GM21367 (cell line): ENCODE results near the gene SUSD2.
"Not testable (repeated sequence)": the region's sequence is repeated elsewhere in the genome, so short reads cannot be mapped to it uniquely, and the experiment has no call there.

Experiments
- ATAC-seq: cut with Tn5 transposase; IDR thresholded peaks from one replicate; pipeline ENCODE4 v1.9.1; 2021; ENCODE audit not compliant: unreplicated experiment

SUSD2 gene

DNA sequence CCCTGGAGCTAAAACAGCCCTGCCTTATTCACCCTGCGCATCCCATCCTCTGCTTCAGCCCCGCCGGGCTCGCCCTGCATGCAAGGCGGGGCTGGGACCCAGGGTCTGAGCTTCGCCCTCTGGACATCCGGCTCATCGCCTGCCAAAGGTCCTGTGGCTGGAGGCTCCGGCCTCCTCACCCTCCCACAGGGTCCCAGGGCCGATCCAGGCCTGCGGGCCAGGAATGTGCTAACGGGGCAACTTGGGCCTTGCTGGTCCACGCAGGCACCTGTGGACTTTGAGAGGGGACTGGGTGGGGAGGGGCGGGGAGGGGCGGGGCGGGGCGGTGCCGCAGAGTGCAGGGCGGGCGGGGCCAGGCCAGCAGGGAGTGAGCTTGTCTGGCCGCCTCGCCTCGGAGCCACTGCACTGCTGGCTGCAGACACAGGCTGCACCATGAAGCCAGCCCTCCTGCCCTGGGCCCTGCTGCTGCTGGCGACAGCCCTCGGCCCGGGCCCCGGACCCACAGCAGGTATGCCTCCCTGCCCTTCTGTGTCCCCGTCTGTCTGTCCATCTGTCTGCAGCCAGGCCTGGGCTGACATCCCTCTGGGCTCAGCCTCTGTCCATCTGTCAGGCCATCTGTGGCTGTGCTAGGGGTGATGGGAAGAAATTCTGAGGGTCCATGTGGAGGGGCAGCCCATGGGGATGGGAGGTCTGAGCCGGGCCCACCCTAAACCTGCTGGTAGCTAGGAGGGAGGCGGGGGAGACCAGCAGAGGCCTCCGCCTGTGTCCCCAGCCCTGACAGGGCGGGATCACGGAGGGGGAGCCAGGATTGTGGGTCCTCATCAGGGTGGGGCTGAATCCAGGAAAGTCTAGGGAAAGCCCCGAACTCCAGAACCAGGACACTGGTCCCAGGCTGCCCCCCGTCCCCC lies at the start of gene SUSD2:
Gene SUSD2 (plus strand): TSS at position 400 of the 908 bp plus-strand sequence. CDS start 33 bp downstream, at position 433.
- ATAC-seq: no peak

- ATAC-seq: no peak
Measured at GRCh38 chr22:24133187-24133965, 47.9 kb upstream of the SUSD2 start.

DNA sequence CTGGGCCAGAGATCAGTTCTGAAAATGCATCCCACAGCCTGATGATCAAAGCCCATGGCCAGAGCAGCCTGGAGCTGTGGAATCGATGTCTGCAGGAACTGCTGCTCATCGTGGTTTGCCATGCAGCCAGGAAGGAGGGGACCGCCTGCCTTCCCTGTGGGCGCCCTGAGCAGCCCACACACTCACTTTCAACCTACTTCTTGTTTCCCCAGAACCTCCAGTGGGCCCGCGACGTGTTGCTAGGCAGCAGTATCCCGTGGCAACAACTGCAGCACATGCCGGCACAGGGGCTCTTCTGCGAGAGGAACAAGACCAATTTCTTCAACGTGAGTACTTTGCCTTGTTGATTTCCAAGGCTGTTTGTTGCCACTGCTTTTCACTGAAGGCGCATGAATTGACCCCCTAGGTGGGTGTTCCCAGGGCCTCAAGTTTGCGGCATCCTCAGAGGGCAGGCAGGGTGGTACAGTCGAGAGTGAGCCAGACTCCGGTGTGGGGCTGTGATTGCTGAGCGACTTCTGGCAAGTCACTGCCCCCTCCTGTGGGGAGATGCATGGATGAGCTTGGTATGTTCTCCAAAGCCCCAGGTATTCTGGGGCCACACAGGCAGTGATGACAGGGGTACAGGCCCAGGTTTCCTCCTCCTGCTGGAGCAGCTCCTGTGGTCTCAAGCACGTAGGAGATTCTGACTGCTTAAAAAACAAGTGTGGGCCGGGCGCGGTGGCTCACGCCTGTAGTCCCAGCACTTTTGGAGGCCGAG lies 47.0 kb upstream of the SUSD2 start:
- no peak for ATAC-seq

GRCh38 chr22:24136533-24136932 lies 44.8 kb upstream of the SUSD2 start:
- ATAC-seq: not testable (repeated sequence)

DNA sequence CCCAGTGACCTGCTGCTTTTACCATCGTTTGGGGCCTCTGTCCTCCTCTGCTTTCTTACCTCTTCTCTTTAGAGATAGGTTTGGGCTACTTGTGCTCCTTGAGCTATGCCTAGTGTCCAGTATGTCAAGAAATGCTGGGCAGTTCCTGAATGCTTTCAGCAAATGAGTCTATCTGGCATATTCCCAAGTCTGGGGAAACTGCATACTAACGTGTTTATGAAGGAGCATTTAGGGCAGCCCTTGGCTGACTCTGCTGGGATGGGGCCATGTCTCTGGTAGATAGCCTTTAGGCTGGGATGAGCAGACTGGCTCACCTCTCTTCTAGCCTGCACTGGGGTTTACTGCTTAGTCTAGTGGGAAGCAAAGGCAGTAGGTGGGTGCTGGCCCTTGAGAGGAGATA lies 43.7 kb upstream of the SUSD2 start:
- no peak for ATAC-seq

DNA sequence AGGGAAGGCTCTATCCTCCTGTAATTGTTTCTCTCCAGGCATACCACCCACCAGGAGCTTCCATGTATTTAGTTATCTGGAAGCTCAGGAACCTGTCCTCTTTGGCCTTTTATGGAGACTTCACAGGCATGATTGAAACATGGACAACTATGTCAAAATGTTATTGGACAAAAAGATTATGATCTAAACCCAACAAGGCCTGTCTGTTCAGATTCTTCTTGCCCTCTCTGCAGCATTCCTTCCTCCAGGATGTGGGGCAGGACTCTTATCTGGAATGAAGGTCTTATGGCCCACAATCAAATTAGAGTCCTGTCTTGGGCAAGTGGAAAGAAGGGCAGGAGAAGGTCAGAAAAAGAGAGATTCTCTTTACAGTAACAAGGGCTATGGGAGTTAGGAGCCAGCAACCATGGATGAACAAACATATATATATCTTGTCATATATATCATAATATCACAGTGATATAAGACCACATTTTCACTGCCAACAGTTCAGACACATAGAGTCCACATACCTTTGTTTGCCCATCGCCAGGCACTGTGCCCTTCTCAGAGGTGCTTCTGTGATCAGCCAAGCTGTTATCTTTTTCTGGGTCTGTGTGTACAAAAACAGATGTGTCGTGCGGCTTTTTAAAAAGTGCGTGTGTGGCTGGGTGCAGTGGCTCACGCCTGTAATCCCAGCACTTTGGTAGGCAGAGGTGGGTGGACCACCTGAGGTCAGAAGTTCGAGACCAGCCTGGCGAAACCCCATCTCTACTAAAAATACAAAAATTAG lies 42.5 kb upstream of the SUSD2 start:
- ATAC-seq: no peak

DNA sequence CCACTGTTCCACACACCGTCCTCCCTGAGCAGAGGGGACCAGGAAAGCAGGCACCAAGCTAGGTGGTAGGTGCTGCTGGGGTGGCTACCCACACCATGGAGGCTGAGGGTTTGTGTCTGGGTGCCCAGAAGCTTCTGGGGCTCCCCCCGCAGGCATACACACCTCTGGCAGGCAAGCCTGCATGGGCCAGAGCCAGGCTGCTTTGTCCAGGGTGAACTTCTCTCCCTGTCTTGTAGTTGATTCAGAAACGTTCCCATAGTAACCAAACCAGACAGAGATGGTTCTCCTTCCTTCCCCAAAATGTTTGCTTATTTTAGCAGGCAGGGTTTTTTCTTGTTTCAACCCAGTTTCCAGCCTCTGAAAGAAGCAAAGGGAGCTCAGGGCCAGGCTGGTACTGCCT lies 40.9 kb upstream of the SUSD2 start:
- no peak for ATAC-seq

DNA sequence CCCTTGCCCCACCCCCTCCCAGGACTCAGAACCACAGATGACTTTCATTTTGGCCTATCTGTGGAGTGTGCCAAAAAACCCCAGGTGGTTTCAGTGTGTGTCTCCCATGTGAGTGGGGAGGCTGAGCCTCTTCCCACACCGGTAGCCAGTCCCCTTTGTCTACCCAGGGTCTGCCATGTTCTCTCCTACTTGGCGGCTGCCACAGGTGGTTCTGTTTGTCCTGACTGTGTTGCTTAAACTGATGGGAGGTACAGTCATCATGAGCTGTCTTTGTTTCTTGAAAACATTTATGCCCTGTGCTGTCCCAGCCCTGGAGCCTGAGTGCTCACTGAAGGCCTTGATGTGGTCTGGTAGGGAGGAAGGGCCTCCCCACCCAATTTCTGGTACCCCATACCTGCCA lies 39.7 kb upstream of the SUSD2 start:
- no peak for ATAC-seq

DNA sequence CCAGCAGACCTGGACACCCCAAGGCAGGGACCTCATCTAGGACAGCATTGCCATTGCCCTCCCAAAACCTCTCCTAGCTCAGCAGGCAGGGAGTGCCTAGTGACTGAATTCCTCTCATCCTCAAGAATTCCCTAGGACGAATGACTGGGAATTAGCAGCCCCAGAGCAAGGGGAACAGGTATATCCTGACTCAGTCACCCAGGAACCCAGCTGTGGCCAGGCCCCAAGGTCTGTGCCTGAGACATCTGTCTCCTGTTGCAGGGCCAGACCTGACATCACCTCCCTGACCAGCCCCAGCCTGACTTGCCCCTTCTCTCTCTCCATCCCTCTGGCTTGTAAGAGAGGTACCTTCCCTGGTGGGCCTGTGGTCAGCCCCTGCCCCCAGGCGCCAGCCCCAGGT lies 39.0 kb upstream of the SUSD2 start:
- ATAC-seq: no peak

DNA sequence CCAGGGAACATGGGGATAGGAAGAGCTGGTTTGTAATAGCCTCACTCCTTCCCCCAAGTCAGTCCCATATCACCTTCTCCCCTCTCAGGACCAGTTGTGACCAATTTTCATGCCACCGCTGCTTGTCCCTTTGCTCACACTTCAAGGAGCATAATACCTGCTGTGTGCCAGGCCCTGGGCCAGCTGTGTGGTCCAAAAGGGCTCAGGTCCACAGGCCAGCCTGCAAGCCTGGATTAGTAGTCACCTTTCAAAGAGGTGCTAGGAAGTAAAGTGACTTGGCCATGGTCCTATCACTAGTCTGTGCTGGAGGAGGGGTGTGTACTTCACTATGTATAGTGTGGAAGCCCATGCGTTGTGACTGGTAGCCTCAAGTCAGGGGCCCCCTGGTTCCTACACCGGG lies 38.5 kb upstream of the SUSD2 start:
- no peak for ATAC-seq

GRCh38 chr22:24144056-24144777 lies 37.1 kb upstream of the SUSD2 start:
- no peak for ATAC-seq

DNA sequence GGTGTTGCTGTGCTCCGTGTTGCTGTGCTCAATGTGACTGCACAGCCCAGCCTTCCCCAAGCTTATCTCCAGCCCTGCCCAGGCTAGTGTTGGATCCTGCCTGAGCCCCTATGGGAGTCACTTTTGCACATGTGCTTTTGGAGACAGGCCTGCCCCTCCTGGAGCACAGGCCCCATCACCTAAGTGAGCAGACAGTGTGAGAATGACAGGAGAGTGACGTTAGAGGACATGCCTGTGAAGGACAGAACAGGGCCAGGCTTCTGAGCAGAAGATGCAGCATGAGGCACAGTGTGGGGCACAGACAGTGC lies 36.6 kb upstream of the SUSD2 start:
- no peak for ATAC-seq

DNA sequence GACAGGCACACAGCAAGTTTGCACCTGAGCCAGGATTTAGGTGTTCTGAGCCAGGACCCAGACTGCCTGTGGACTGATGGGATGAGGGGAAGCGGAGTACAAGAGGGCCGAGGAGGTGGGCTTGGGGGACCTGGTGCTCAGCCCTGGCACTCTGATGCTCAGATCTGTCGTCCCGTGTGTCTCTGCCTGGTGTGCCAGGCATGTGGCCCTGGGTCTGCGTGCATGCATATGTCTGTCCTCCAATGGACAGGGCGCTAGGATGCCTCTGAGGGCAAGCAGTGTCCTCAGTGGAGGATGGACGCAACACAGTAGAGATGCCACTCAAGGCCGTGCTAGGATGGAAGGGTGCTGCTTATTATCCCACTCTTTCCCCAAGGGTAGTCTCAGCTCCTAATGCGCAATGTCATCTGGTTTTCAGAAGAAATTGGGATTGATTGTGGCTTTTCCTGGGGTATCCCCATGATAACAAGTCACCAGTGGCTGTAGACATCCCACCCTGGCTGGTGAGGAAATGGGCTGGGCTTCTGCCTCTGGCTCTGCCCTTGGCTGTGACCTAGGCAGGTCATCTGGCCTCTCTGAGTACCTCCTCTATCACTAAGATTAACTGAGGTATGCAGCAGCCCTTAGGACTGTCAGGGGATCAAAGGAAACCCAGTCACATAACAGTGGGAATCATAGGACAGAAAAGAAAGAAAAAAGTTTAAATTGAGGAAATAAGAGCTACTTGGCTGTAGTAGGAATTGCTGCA lies 35.7 kb upstream of the SUSD2 start:
- no peak for ATAC-seq

DNA sequence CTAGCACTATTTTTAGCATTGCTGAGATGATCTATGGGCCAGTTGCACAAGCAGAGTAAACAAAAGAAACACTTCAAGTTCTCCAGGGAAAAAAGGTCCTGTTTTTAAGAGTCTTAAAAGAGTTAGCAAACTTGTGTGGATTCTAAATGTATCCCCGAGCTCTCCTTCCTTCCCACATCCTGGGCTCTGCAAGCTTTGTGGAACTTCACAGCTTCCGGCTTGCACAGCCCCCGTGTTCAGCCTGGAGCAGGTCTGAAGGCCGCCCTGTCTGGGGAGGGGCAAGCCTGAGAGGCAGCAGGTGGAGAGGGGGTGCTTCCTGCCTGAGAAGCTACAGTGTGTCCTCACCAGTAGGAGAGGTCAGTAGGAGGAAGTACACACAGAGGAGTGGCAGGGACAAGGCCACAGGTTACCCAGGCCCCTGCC lies 35.1 kb upstream of the SUSD2 start:
- no peak for ATAC-seq

DNA sequence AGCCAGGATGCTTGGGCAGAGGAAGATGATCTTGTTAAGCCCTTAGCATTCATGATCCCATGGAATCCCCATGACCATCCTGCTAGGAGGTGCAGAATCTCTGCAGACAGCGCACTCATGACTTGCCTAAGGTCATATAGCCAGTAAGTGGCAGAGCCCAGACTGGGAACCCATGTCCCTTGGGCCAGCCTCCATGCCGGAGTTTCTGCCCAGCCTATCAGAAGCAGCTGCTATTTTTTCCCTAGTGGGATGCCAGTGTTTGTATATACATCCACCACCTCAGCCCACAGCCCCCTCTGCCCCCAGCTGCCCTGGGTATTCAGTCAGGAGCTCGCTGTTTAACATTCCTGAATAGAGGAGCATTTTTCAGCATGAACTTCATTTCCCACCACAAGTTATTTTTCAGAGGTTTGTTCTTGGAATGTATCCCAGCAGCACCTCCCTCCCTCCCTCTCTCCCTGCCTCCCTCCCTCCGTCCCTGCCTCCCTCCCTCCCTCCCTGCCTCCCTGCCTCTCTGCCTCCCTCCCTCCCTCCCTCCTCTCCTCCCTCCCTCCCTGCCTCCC lies 34.4 kb upstream of the SUSD2 start:
- no peak for ATAC-seq

DNA sequence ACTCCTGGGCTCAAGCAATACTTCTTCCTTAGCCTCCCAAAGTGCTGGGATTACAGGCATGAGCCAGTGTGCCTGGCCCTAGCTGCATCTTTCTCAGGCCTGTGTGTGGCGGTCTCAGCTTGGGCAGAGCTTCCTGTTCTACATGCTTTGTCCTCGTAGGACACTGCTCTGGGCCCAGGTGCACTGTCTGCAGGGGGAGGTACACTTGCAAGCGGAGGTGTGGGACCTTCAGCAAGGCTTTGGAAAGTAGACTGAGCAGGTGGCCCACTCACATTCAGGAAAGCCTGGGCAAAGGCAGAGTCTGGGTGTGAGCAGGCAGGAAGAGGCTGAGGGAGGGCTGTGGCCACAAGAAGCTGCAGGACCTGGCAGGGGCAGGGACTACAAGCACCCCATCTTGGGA lies 33.6 kb upstream of the SUSD2 start:
- no peak for ATAC-seq

DNA sequence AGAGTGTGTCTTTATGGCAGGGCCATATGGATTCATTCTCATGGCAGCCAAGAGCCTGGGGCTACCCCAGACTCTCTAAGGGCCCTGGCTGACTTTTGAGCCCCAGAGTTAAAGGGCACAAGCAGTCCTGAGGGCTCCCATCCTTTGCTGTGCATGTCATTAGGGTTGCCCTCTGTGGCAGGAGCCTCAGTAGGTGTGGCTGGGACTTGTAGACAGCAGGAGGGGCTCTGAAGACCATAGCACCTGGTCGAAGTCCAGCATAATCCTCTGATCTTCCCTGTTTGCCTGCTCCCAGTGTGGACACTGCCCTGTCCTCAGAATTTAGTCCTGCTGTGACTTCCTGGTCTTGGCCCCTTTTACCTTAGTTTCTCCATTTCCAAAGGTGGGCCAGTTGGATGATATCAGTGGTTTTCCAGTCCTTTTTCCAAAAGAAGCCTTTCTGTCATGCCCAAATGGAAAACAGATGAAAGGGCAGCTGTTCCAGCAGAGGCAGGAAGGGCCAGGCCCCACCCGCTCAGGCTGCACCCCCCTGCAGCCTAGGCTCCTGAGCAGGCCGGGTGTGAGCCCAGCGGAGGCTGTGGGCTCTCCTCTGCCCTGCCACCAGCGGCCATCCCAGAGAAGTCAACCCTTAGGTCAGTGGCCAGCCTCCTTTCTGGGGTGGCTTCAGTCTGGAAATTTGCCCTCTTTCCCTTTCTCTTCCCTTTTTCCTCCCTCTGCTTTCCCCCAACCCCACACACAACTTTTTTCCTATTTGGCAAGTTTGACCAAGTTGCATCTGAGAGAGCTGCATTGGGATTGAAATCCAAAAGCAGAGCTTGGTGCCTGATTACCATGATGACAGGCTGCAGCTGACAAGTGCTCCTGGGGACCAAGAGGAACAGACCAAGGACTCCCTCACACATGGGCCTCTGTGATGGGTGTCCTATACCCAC lies 32.8 kb upstream of the SUSD2 start:
- no peak for ATAC-seq

DNA sequence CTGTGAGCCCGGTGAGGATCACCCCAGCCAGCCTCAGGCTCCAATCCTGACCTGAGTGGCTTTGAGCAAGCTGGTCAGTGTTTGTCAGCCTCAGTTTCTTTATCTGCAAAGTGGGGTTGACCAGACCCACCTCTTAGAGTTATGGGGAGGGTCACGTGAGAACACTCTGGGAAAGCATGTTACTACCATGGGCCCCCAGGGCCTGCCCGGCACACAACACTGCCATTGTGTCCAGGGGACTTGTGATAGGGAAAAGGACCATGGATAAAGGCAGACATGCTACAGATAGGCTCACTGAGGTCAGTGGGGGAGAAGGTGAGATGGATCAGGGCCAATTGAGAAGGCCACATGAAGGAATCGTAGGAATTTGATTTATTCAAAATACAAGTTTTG lies 32.1 kb upstream of the SUSD2 start:
- ATAC-seq: no peak
